ENCODE data around the gene EFCAB14. TPM values are rescaled to one million over a fixed set of nuclear protein-coding genes. Genes with fewer than 3 reads are reported as not detected.

EFCAB14 gene
- total RNA-seq, 1 donor from 2014 or later, result 59.0 TPM

GRCh38 chr1:46679789-46680573 lies 38.9 kb downstream of the EFCAB14 start:
- Histone ChIP-seq H3K36me3 (peaks cover 92% of the 10 kb centered on the region), H3K9me3 (replicated peaks) (no peaks in the 10 kb centered on the region), H3K4me1 (peaks cover 11% of the 10 kb centered on the region), H3K4me3 (no peak overlapping the region), H3K27ac (replicated peaks) (no peak overlapping the region), H3K27me3 (ENCODE audit: low read depth) (no peaks in the 10 kb centered on the region)
- TF ChIP-seq, protein P1, sequence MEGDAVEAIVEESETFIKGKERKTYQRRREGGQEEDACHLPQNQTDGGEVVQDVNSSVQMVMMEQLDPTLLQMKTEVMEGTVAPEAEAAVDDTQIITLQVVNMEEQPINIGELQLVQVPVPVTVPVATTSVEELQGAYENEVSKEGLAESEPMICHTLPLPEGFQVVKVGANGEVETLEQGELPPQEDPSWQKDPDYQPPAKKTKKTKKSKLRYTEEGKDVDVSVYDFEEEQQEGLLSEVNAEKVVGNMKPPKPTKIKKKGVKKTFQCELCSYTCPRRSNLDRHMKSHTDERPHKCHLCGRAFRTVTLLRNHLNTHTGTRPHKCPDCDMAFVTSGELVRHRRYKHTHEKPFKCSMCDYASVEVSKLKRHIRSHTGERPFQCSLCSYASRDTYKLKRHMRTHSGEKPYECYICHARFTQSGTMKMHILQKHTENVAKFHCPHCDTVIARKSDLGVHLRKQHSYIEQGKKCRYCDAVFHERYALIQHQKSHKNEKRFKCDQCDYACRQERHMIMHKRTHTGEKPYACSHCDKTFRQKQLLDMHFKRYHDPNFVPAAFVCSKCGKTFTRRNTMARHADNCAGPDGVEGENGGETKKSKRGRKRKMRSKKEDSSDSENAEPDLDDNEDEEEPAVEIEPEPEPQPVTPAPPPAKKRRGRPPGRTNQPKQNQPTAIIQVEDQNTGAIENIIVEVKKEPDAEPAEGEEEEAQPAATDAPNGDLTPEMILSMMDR (IDR thresholded peaks at IDR 0.05; ENCODE audit: borderline replicate concordance), result no peak
- no peak for DNase-seq
- intact Hi-C loops (cut with micrococcal nuclease), result no loop called here

DNA sequence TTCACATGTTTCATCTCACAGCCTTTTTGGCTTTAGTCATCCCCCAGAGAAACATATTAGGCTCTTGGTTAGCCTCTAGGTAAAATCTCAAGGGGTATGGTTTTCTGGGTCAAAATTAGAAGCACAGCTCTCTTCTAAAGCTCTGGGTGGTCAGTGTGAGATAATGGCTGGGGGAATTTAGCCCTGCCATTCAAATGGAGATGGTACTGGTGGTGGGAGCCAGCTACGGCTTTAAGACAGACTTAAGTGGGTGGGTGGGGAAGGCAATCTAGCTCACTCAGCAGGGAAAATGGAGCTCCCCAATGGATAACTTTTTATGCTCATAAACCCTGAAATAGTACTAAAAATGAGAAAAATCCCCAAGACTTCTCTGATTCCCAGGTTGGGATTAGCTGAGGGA lies 41.6 kb downstream of the EFCAB14 start:
- H3K9me3 ChIP-seq (replicated peaks), result no peaks in the 10 kb centered on the region
- H3K4me1 ChIP-seq, result peaks cover 7% of the 10 kb centered on the region
- no peak for DNase-seq
- no peaks in the 10 kb centered on the region for H3K27me3 ChIP-seq (ENCODE audit: low read depth)
- peaks cover 73% of the 10 kb centered on the region for H3K36me3 ChIP-seq
- TF ChIP-seq, protein P1 (IDR thresholded peaks at IDR 0.05; ENCODE audit: borderline replicate concordance), result no peak
- intact Hi-C loops (cut with micrococcal nuclease), result no loop called here
- H3K27ac ChIP-seq (replicated peaks), result no peak overlapping the region
- no peak overlapping the region for H3K4me3 ChIP-seq

DNA sequence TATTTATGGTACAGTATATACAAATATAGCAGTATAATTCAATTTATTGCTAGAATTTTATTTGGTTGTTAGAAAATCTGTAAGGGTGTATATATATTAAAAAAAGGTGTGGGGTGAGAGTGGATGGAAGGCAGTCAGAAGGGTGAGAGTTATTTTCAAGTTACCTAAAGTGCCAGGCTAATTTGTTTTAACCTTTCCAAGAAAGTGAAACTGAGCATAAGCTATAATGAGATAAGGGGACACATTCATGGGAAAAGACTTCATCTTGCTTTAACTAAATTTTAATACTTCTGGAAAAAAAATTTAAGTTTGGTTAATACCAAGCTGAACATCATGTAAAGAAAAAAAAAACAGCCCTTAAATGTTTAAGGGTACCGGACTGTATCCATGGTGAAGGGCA lies 42.4 kb downstream of the EFCAB14 start:
- no peak for DNase-seq
- intact Hi-C loops (cut with micrococcal nuclease), result no loop called here
- TF ChIP-seq, protein P1 (IDR thresholded peaks at IDR 0.05; ENCODE audit: borderline replicate concordance), result no peak
- H3K4me1 ChIP-seq, result no peaks in the 10 kb centered on the region
- no peaks in the 10 kb centered on the region for H3K9me3 ChIP-seq (replicated peaks)
- no peak overlapping the region for H3K27ac ChIP-seq (replicated peaks)
- no peak overlapping the region for H3K4me3 ChIP-seq
- peaks cover 65% of the 10 kb centered on the region for H3K36me3 ChIP-seq
- H3K27me3 ChIP-seq (ENCODE audit: low read depth), result no peaks in the 10 kb centered on the region

DNA sequence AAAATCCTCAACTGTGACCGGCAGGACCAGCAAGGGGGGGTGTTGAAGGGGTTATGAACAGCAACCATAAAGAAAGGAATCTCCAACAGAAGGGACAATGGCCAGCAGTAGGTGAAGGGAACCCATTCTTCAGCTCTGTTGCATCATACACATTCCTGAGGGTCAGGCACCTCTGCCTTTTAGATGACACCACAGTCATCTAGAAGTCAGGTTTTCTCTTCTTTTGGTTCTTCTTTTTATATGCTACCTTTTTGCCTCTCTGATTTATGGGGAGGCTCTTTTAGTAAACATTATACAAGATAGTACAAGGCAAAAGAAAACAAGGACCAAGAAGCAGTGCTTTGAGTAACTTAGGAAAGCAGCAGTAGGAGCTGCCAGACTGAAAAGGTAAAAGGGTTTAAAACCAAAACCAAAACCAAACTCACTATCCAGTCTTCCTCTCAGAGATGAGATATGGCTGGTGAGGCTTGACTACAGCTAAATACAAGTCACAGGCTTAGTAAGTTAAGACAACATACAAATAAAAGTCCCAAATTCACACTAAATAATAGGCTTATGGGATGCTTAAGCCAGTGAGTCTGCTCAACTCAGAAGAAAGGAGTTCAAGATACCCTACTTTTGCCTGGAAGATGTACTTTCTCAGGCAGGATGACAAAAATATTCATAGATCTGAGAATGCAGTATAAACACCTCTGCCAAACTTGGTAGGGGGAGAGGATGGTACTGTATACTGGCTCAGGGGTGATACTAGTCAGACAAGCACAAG lies 43.2 kb downstream of the EFCAB14 start:
- Histone ChIP-seq H3K4me1 (no peaks in the 10 kb centered on the region), H3K9me3 (replicated peaks) (no peaks in the 10 kb centered on the region), H3K27me3 (ENCODE audit: low read depth) (no peaks in the 10 kb centered on the region), H3K36me3 (peaks cover 57% of the 10 kb centered on the region), H3K4me3 (no peak overlapping the region), H3K27ac (replicated peaks) (no peak overlapping the region)
- TF ChIP-seq, protein P1 (IDR thresholded peaks at IDR 0.05; ENCODE audit: borderline replicate concordance), result no peak
- DNase-seq, result no peak
- intact Hi-C loops (cut with micrococcal nuclease), result no loop called here

DNA sequence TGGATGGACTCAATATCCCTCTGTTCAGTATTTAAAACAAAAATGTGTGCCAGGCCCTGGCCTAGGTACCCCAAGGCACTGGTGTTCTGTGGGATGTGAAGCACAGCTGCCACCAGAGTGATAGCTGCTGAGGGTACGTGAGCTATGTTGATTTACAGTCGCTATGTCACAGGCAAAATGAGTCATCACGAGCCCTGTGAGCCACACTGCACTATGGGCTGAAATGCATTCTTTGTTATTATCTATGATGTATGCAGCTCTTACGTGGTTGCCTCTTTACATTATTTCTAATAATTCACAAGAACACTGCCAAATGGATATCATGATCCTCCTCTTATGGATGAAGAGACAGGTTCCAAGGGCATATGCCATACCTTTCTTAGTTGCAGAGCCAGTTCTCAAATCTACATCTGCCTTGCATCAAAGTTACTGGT lies 45.1 kb downstream of the EFCAB14 start:
- DNase-seq, result no peak
- H3K27me3 ChIP-seq (ENCODE audit: low read depth), result no peaks in the 10 kb centered on the region
- intact Hi-C loops (cut with micrococcal nuclease), result no loop called here
- H3K9me3 ChIP-seq (replicated peaks), result no peaks in the 10 kb centered on the region
- H3K27ac ChIP-seq (replicated peaks), result no peak overlapping the region
- TF ChIP-seq, protein P1 (IDR thresholded peaks at IDR 0.05; ENCODE audit: borderline replicate concordance), result no peak
- H3K4me1 ChIP-seq, result no peaks in the 10 kb centered on the region
- no peak overlapping the region for H3K4me3 ChIP-seq
- H3K36me3 ChIP-seq, result peaks cover 39% of the 10 kb centered on the region
